Body of pancreas (tissue), 4 donors: ENCODE measurements around the gene CAPN15.

Experiments used
- CTCF ChIP-seq, 7 experiments: fragments of 450-650 bp in 4 of 7; fragments of 200-600 bp in 3 of 7; sonication (generic) in 3 of 7; IDR thresholded peaks; one replicate each; pipeline ENCODE4 v1.5.1; 2016 to 2019; ENCODE audit warnings: antibody characterized with exemption in 7 of 7
- POLR2A ChIP-seq, 3 donors: fragments of 450-650 bp; IDR thresholded peaks; one replicate each; pipeline ENCODE4 v1.6.1; 2016; ENCODE audit warnings: antibody characterized with exemption in 3 of 3, mild to moderate bottlenecking in 2 of 3

GRCh38 chr16:534135-534534 lies 6.6 kb downstream of the CAPN15 start:
- TF ChIP-seq CTCF (IDR thresholded peaks at IDR 0.05) = no peak
- TF ChIP-seq POLR2A (IDR thresholded peaks at IDR 0.05) = no peak
